Measurements from ENCODE around the gene MEIG1.
A peak's percentile ranks its signal among the peaks of the same experiment; 100 is the strongest.
"Not testable (repeated sequence)": the region's sequence is repeated elsewhere in the genome, so short reads cannot be mapped to it uniquely, and the experiment has no call there.

Gene MEIG1

GRCh38 chr10:14926722-14927416, 32.3 kb upstream of the MEIG1 start:
- DNase-seq (ENCODE audit: insufficient read length, low spot score) (peak; percentile 57), FAIRE-seq (peak; percentile 95)
- peak; percentile 97 for TF ChIP-seq SPI1 (IDR thresholded peaks at IDR 0.05; ENCODE audit: low read depth, low read length)
- no peak for TF ChIP-seq PAX5 (IDR thresholded peaks at IDR 0.05; ENCODE audit: insufficient read depth, low read length, severe bottlenecking)

GRCh38 chr10:14930610-14931009, 28.6 kb upstream of the MEIG1 start:
- TF ChIP-seq POLR2AphosphoS5 (IDR thresholded peaks at IDR 0.05; ENCODE audit: low read depth, low read length) (no peak), SPI1 (IDR thresholded peaks at IDR 0.05; ENCODE audit: low read depth, low read length) (no peak), TAF1 (IDR thresholded peaks at IDR 0.05; ENCODE audit: low read depth, low read length) (no peak)
- no peak for DNase-seq (ENCODE audit: insufficient read length, low spot score)
- no peak for FAIRE-seq

GRCh38 chr10:14936584-14936983, 22.6 kb upstream of the MEIG1 start:
- no peak for FAIRE-seq
- no peak for DNase-seq (ENCODE audit: insufficient read length, low spot score)
- TF ChIP-seq POLR2A (IDR thresholded peaks at IDR 0.05; ENCODE audit: low read depth, low read length) (no peak), POLR2AphosphoS5 (IDR thresholded peaks at IDR 0.05; ENCODE audit: low read depth, low read length) (no peak), TAF1 (IDR thresholded peaks at IDR 0.05; ENCODE audit: low read depth, low read length) (no peak), SPI1 (IDR thresholded peaks at IDR 0.05; ENCODE audit: low read depth, low read length) (no peak), PAX5 (IDR thresholded peaks at IDR 0.05; ENCODE audit: insufficient read depth, low read length, severe bottlenecking) (no peak), POU2F2 (IDR thresholded peaks at IDR 0.05; ENCODE audit: low read depth, low read length) (no peak)

- DNase-seq (ENCODE audit: insufficient read length, low spot score); FAIRE-seq: not testable (repeated sequence)
- peak; percentile 42 for TF ChIP-seq SPI1 (IDR thresholded peaks at IDR 0.05; ENCODE audit: low read depth, low read length)
These were observed 20.2 kb upstream of the MEIG1 start for GRCh38 chr10:14938971-14939370.

GRCh38 chr10:14942147-14942949, 16.8 kb upstream of the MEIG1 start:
- FAIRE-seq (peak; percentile 96), DNase-seq (ENCODE audit: insufficient read length, low spot score) (peak; percentile 13)
- TF ChIP-seq SPI1 (IDR thresholded peaks at IDR 0.05; ENCODE audit: low read depth, low read length): peak; percentile 91

GRCh38 chr10:14942950-14943338, 16.2 kb upstream of the MEIG1 start:
- peak; percentile 84 for FAIRE-seq
- not testable (repeated sequence) for DNase-seq (ENCODE audit: insufficient read length, low spot score)

GRCh38 chr10:14945108-14945507, 14.1 kb upstream of the MEIG1 start:
- FAIRE-seq (no peak), DNase-seq (ENCODE audit: insufficient read length, low spot score) (no peak)
- no peak for TF ChIP-seq POLR2A (IDR thresholded peaks at IDR 0.05; ENCODE audit: low read depth, low read length)
- no peak for TF ChIP-seq POLR2AphosphoS5 (IDR thresholded peaks at IDR 0.05; ENCODE audit: low read depth, low read length)
- TF ChIP-seq PAX5 (IDR thresholded peaks at IDR 0.05; ENCODE audit: insufficient read depth, low read length, severe bottlenecking): no peak
- no peak for TF ChIP-seq POU2F2 (IDR thresholded peaks at IDR 0.05; ENCODE audit: low read depth, low read length)
- TF ChIP-seq SPI1 (IDR thresholded peaks at IDR 0.05; ENCODE audit: low read depth, low read length): no peak
- no peak for TF ChIP-seq TAF1 (IDR thresholded peaks at IDR 0.05; ENCODE audit: low read depth, low read length)

- TF ChIP-seq SPI1 (IDR thresholded peaks at IDR 0.05; ENCODE audit: low read depth, low read length) (no peak), POLR2AphosphoS5 (IDR thresholded peaks at IDR 0.05; ENCODE audit: low read depth, low read length) (no peak), PAX5 (IDR thresholded peaks at IDR 0.05; ENCODE audit: insufficient read depth, low read length, severe bottlenecking) (no peak), POLR2A (IDR thresholded peaks at IDR 0.05; ENCODE audit: low read depth, low read length) (no peak), POU2F2 (IDR thresholded peaks at IDR 0.05; ENCODE audit: low read depth, low read length) (no peak), TAF1 (IDR thresholded peaks at IDR 0.05; ENCODE audit: low read depth, low read length) (no peak)
- no peak for FAIRE-seq
- no peak for DNase-seq (ENCODE audit: insufficient read length, low spot score)
These were observed 11.9 kb upstream of the MEIG1 start for GRCh38 chr10:14947268-14947667.

- no peak for FAIRE-seq
- no peak for TF ChIP-seq POLR2AphosphoS5 (IDR thresholded peaks at IDR 0.05; ENCODE audit: low read depth, low read length)
- no peak for TF ChIP-seq TAF1 (IDR thresholded peaks at IDR 0.05; ENCODE audit: low read depth, low read length)
- no peak for TF ChIP-seq SPI1 (IDR thresholded peaks at IDR 0.05; ENCODE audit: low read depth, low read length)
- TF ChIP-seq POLR2A (IDR thresholded peaks at IDR 0.05; ENCODE audit: low read depth, low read length): no peak
- no peak for TF ChIP-seq POU2F2 (IDR thresholded peaks at IDR 0.05; ENCODE audit: low read depth, low read length)
- no peak for DNase-seq (ENCODE audit: insufficient read length, low spot score)
These were observed 9.9 kb upstream of the MEIG1 start for GRCh38 chr10:14949291-14949690.

GRCh38 chr10:14952851-14953423, 6.3 kb upstream of the MEIG1 start:
- TF ChIP-seq POU2F2 (IDR thresholded peaks at IDR 0.05; ENCODE audit: low read depth, low read length): no peak
- TF ChIP-seq POLR2AphosphoS5 (IDR thresholded peaks at IDR 0.05; ENCODE audit: low read depth, low read length): no peak
- no peak for TF ChIP-seq PAX5 (IDR thresholded peaks at IDR 0.05; ENCODE audit: insufficient read depth, low read length, severe bottlenecking)
- no peak for TF ChIP-seq POLR2A (IDR thresholded peaks at IDR 0.05; ENCODE audit: low read depth, low read length)
- TF ChIP-seq TAF1 (IDR thresholded peaks at IDR 0.05; ENCODE audit: low read depth, low read length): no peak
- TF ChIP-seq SPI1 (IDR thresholded peaks at IDR 0.05; ENCODE audit: low read depth, low read length): no peak
- no peak for DNase-seq (ENCODE audit: insufficient read length, low spot score)
- FAIRE-seq: peak; percentile 68
